Activated CD8-positive, alpha-beta memory T cell treated with anti-CD3 and anti-CD28 coated beads, Interleukin-2, amount 50 U/mL, for 1 hour (primary cell): Measurements from ENCODE around the gene ZNF740.
"Not testable (repeated sequence)": the region's sequence is repeated elsewhere in the genome, so short reads cannot be mapped to it uniquely, and the experiment has no call there.

Experiments
- DNase-seq: peaks from one replicate; pipeline ENCODE4 v3.0.0-alpha.2; 2020; ENCODE audit errors: extremely low read depth

ZNF740 gene

DNA sequence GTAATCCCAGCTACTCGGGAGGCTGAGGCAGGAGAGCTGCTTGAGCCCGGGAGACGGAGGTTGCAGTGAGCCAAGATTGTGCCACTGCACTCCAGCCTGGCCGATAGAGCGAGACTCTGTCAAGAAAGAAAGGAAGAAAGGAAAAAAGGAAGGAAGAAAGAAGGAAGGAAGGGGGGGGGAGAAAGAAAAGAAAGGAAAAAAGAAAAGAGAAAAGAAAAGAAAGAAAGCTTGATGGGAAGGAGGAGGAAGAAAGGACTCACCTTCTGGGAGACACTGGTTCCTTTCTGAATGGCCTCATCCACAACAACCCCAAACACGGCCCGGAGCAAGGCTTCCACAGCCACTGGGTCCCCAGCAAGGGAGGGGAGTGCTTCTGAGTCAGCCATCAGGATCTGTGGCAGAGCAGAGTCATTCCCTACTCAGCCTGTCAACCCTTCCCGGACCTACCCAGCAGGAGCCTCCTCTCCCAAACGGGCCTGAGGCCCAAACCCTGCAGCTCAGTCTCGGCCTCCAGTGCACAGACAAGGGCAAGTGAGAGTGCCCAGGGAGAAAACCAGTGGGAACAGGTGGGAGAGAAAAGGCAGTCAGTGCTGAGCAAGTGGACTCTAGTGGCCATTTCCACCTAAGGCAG, 7.3 kb upstream of the ZNF740 start:
- no peak for DNase-seq

- no peak for DNase-seq
These were observed 5.5 kb upstream of the ZNF740 start for GRCh38 chr12:53174881-53175491.

DNA sequence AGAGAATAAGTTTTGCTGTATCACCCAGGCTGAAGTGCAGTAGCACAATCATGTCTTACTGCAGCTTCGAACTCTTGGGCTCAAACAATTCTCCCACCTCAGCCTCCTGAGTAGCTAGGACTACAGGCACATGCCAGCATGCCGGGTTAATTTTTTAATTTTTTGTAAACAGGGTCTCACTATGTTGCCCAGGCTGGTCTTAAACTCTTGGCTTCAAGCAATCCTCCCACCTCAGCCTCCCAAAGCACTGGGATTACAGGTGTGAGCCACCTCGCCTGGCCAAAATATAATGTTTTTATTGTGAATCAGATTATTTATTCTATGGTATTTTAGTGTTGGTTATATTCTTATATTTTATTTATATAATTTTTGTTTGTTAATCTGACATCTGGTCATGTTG, 3.8 kb upstream of the ZNF740 start:
- no peak for DNase-seq

DNA sequence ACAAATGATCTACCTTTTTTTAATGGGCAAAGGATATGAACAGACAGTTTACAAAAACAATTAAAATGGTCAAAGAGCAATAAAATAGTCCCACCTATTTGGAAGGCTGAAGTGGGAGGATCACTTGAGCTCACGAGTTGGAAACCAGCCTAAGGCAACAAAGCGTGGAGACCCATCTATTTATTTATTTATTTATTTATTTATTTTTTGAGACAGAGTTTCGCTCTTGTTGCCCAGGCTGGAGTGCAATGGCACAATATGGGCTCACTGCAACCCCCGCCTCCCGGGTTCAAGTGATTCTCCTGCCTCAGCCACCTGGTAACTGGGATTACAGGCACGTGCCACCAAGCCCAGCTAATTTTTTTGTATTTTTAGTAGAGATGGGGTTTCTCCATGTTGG, 3.1 kb upstream of the ZNF740 start:
- not testable (repeated sequence) for DNase-seq

DNA sequence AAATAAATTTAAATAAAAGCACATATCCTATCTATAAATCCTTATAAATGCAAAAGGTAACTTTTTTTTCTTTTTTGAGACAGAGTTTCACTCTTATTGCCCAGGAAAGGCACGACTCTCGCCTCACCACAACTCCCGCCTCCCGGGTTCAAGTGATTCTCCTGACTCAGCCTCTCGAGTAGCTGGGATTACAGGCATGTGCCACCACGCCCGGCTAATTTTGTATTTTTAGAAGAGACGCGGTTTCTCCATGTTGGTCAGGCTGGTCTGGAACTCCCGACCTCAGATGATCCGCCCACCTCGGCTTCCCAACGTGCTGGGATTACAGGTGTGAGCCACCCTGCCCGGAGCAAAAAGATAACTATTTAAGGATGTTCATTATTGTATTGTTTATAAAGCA, 1.7 kb upstream of the ZNF740 start:
- not testable (repeated sequence) for DNase-seq

DNA sequence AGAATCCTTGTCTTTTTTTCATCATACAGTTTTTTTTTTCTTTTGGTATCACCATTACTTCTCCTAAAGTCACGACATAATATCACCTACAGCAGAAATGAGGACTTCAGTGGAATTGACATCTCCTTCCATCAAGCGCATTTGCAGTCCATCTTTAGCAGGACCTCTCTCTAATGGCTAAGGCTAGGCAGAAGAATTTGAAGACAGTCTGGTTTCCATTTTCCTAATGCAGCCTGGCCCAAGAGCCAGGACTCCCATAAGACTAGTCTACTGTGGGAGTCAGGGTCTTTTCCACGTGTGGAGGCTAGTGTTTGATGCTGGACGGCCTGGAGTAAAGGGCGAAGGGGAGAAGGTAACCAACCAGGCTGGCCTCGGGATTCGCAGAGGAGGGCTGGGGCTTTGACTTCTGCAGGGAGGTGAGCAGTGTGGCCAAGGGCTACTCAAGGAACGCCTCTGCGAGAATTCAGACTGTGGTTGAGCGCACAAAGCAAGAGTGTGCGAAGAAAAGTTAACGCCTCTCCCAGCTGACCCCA, 769 bp upstream of the ZNF740 start:
- DNase-seq: no peak

DNA sequence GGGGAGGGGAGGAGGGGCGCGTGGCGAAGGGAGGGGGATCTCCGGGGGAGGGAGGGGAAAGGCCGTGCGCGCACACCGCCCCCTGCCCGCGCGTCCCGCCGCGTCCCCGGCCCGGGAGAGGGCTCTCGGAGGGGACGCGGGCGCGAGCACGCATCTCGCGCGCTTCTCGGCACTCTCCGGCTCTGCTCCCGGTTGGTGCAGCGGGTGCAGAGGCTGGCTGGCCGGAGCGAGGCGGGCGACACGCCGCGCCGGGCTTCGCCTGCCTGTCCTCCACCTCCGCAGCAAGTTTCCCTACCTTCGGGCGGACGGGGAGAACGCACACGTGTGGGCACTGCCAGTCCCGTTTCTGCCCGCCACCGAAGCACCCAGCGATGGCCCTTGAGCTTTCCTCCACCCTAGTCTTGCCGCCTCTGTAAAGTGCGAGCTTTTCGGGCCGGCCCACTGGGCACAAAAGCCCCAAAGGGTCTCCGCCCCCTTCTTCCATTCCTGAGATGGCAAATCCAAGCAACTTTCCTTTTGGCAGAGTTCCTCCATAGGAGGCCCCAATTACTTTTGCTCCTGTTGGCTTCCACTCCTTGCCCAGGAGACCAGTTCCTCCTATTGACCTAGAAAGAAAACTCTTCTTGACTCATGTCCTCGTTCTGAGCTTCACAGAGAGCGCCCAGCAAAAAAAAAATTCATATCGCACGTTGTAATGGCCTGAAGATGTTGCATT, 566 bp downstream of the ZNF740 start:
- no peak for DNase-seq

- no peak for DNase-seq
These were observed 1.4 kb downstream of the ZNF740 start for GRCh38 chr12:53181935-53182334.

DNA sequence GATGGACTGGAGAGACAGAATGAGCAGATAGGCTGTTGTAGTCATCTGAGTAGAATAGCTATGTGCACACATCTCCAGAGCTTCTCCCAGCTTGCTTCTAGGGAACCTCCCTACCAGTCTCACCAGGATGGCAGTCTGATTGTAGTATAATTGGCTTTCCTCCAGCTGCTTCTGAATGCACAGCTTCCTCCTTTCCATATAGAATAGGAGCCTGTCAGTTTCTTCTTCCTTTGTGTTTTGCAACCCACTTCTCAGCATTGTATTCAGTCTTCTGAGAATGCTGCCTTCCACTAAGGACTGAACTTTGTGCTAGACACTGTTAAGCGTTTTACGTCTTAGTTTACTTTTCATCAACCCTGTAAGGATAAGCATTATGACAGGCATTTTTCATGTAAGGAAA, 2.4 kb downstream of the ZNF740 start:
- no peak for DNase-seq

- no peak for DNase-seq
These were observed 4.3 kb downstream of the ZNF740 start for GRCh38 chr12:53184828-53185227.

- DNase-seq: no peak
These were observed 5.1 kb downstream of the ZNF740 start for GRCh38 chr12:53185582-53186153.

DNA sequence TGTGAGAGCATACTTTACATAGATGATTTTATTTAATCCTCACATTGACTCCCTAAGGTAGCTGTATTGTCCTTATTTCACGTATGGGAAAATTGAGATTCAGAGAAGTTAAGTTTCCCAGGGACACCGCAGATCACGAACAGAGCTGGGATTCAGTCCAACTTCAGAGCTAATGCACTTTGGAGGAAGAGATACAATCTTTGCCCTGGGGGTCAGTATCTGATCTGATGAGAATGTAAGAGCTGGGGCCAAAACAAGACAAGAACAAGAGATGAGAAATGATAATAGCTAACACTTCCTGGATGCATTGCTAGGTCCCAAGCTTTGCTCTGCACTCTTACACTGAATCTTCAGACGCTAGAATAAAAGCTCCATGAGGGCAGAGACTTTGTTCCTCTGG, 6.2 kb downstream of the ZNF740 start:
- DNase-seq: no peak

- DNase-seq: no peak
These were observed 6.8 kb downstream of the ZNF740 start for GRCh38 chr12:53187145-53187899.

DNA sequence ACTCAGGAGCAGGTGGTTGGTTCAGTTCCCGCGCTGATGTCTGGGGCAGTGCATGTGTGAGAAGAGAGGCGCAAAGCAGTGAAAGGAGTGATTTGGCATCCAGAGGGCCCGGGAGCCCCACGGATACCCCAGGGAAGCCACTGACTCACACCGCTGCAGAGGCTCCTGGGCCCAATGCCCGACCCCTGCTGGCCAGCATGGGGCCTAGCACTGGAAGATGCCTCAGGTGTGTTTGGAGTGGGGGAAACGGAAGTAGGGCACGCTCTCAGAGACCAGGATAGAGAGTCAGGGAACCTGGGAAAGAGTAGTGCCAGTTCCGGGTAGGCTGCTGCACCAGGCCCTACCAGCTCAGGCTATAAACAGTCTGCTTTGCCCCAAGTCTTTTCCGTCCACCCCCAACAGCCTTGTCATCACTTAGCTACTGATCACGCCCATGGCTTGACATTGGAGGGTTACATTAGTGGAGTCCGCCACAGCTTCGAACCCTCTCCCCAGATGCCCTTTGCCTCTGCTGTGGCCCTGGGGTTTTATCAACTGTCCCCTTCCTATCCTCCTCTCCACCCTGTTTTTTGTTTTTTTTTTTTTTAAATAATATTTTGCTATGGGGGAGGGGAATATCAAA, 9.7 kb downstream of the ZNF740 start:
- DNase-seq: no peak

- no peak for DNase-seq
These were observed 10.8 kb downstream of the ZNF740 start for GRCh38 chr12:53191096-53191884.

- no peak for DNase-seq
These were observed 11.5 kb downstream of the ZNF740 start for GRCh38 chr12:53191885-53192530.

DNA sequence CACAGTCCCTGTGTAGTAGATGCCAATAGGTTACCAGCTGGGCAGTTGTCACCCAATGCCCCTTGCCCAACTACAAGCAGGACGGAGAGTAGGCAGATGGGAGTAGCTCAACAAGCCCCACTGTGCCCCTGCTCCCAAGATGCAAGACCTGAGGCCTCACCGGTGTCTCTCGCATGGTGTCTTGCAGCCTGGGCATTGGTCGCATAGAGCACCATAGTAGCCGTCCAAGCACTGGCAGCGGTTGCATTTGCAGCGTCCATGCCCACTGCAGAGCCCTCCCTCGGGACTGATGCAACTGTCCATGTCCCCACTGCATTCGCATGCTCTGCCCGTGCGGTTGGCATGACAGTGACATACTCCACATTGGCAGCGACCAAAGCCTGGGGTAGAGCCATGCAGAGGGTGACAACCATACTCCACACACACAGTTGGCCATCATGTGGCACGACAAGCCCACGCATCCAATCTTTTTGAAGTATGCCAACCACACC, 12.1 kb downstream of the ZNF740 start:
- DNase-seq: no peak

GRCh38 chr12:53193040-53193439, 12.5 kb downstream of the ZNF740 start:
- no peak for DNase-seq

- DNase-seq: no peak
These were observed 13.6 kb downstream of the ZNF740 start for GRCh38 chr12:53193985-53194716.
